GM23338 (cell line): Measurements from ENCODE around the gene ASCL2. TPM values are rescaled to one million over a fixed set of nuclear protein-coding genes. Genes with fewer than 3 reads are reported as not detected.

Experiments
- ATAC-seq: fragments of 200-7000 bp; cut with Tn5 transposase; 3 replicates; pipeline ENCODE4 v1.9.1; 2020
- DNase-seq: peaks from one replicate; pipeline ENCODE4 v3.0.0-alpha.2; 2015; ENCODE audit warnings: low spot score
- H2AFZ ChIP-seq: fragments of 200-600 bp; sonication (generic); 2 replicates; pipeline ENCODE4 v1.8.0; 2016; ENCODE audit warnings: antibody characterized with exemption, mild to moderate bottlenecking, moderate library complexity
- H3F3A ChIP-seq: fragments of 200-600 bp; sonication (generic); replicated peaks from 2 replicates; pipeline ENCODE4 v1.8.0; 2017; ENCODE audit warnings: antibody characterized with exemption, mixed run types, low read depth
- H3K27ac ChIP-seq: fragments of 200-600 bp; sonication (generic); 2 replicates; pipeline ENCODE4 v1.6.1; 2016; ENCODE audit warnings: low read depth
- H3K27me3 ChIP-seq: fragments of 200-600 bp; sonication (generic); 2 replicates; pipeline ENCODE4 v1.8.0; 2016; ENCODE audit warnings: mild to moderate bottlenecking, mixed run types, moderate library complexity; ENCODE audit not compliant: insufficient read depth
- H3K36me3 ChIP-seq: fragments of 200-600 bp; sonication (generic); 2 replicates; pipeline ENCODE4 v1.8.0; 2016; ENCODE audit warnings: mild to moderate bottlenecking; ENCODE audit not compliant: insufficient read depth
- H3K4me1 ChIP-seq: fragments of 200-600 bp; sonication (generic); 2 replicates; pipeline ENCODE4 v1.8.0; 2016; ENCODE audit warnings: mild to moderate bottlenecking, moderate library complexity; ENCODE audit not compliant: insufficient read depth
- H3K4me2 ChIP-seq: fragments of 200-600 bp; sonication (generic); 2 replicates; pipeline ENCODE4 v1.7.1; 2017; ENCODE audit warnings: mixed run types
- H3K4me3 ChIP-seq: fragments of 200-600 bp; sonication (generic); 2 replicates; pipeline ENCODE4 v1.6.1; 2016; ENCODE audit warnings: mixed run types
- H3K79me2 ChIP-seq: fragments of 200-600 bp; sonication (generic); replicated peaks from 2 replicates; pipeline ENCODE4 v1.8.0; 2017; ENCODE audit warnings: mild to moderate bottlenecking; ENCODE audit not compliant: insufficient read depth
- H3K9me2 ChIP-seq: fragments of 200-600 bp; sonication (generic); 2 replicates; pipeline ENCODE4 v1.8.0; 2017; ENCODE audit not compliant: insufficient read depth
- H4K20me1 ChIP-seq: fragments of 200-600 bp; sonication (generic); replicated peaks from 2 replicates; pipeline ENCODE4 v1.8.0; 2017; ENCODE audit warnings: mild to moderate bottlenecking; ENCODE audit not compliant: insufficient read depth
- H3K27ac Mint-ChIP-seq: 2 replicates; pipeline ENCODE4 v1.8.0; 2020; ENCODE audit warnings: inconsistent platforms, mild to moderate bottlenecking, moderate library complexity, mixed read lengths
- H3K27me3 Mint-ChIP-seq: 3 replicates; pipeline ENCODE4 v1.8.0; 2022; ENCODE audit warnings: low read depth, mild to moderate bottlenecking, moderate library complexity, mixed read lengths, inconsistent platforms; ENCODE audit not compliant: insufficient read depth, poor library complexity
- H3K36me3 Mint-ChIP-seq: 3 replicates; pipeline ENCODE4 v1.8.0; 2021; ENCODE audit warnings: low read depth, mild to moderate bottlenecking, inconsistent platforms, moderate library complexity, mixed read lengths
- H3K4me1 Mint-ChIP-seq: 3 replicates; pipeline ENCODE4 v1.8.0; 2020; ENCODE audit warnings: mild to moderate bottlenecking, inconsistent platforms, mixed read lengths
- H3K4me3 Mint-ChIP-seq: 3 replicates; pipeline ENCODE4 v1.8.0; 2021; ENCODE audit warnings: moderate library complexity, mild to moderate bottlenecking, inconsistent platforms, mixed read lengths
- H3K9me3 Mint-ChIP-seq: 3 replicates; pipeline ENCODE4 v1.8.0; 2020; ENCODE audit warnings: moderate library complexity, mild to moderate bottlenecking, inconsistent platforms, mixed read lengths
- EZH2 ChIP-seq: fragments of 200-600 bp; sonication (generic); IDR thresholded peaks from one replicate; pipeline ENCODE4 v1.8.0; 2017; ENCODE audit warnings: antibody characterized with exemption, mild to moderate bottlenecking, low read depth; ENCODE audit not compliant: unreplicated experiment
- EZH2phosphoT487 ChIP-seq: fragments of 200-600 bp; sonication (generic); IDR thresholded peaks from one replicate; pipeline ENCODE4 v1.8.1; 2018; ENCODE audit warnings: antibody characterized with exemption; ENCODE audit not compliant: unreplicated experiment
- JUNB ChIP-seq: IDR thresholded peaks from one replicate; pipeline ENCODE4 v1.6.1; 2016; ENCODE audit warnings: antibody characterized with exemption; ENCODE audit not compliant: unreplicated experiment
- ZNF331 ChIP-seq: fragments of 250-450 bp; sonication (Bioruptor Pico); IDR thresholded peaks from 2 replicates; pipeline ENCODE4 v1.5.0; 2020; ENCODE audit warnings: low read depth, mild to moderate bottlenecking, moderate library complexity
- polyA plus RNA-seq: library from polyadenylated mRNA; unstranded; fragments of >200 nt; fragmentation: Nextera tagmentation; extraction: Ambion mirVana; gene quantifications from 2 replicates; pipeline ENCODE4 v1.2.1, GENCODE V29; 2016
- total RNA-seq: library from RNA; depleted of rRNA; stranded (reverse); fragments of >200 nt; shearing (Covaris generic); gene quantifications from 2 replicates; pipeline ENCODE4 v1.2.3, GENCODE V29; 2014
- TF ChIP-seq, protein P1 (sequence below): fragments of 250-450 bp; sonication (Bioruptor Pico); IDR thresholded peaks from 2 replicates; pipeline ENCODE4 v1.5.0; 2020; ENCODE audit warnings: mild to moderate bottlenecking, moderate library complexity
- TF ChIP-seq, protein P2 (sequence below), 2 experiments: fragments of 200-600 bp in 1 of 2; sonication (generic) in 1 of 2; conservative IDR thresholded peaks; 2 replicates each; pipeline versions ENCODE4 v1.5.1 to v1.6.1; 2016 to 2017; ENCODE audit warnings: antibody characterized with exemption in 2 of 2, low read depth in 2 of 2, mild to moderate bottlenecking in 2 of 2, moderate library complexity in 1 of 2
- TF ChIP-seq, protein P3 (sequence below): IDR thresholded peaks from one replicate; pipeline ENCODE4 v1.6.1; 2018; ENCODE audit warnings: antibody characterized with exemption; ENCODE audit not compliant: unreplicated experiment

Gene ASCL2
- total and polyA plus RNA-seq, 2 experiments from 2014 or later = 0.57 to 1.6 TPM

DNA sequence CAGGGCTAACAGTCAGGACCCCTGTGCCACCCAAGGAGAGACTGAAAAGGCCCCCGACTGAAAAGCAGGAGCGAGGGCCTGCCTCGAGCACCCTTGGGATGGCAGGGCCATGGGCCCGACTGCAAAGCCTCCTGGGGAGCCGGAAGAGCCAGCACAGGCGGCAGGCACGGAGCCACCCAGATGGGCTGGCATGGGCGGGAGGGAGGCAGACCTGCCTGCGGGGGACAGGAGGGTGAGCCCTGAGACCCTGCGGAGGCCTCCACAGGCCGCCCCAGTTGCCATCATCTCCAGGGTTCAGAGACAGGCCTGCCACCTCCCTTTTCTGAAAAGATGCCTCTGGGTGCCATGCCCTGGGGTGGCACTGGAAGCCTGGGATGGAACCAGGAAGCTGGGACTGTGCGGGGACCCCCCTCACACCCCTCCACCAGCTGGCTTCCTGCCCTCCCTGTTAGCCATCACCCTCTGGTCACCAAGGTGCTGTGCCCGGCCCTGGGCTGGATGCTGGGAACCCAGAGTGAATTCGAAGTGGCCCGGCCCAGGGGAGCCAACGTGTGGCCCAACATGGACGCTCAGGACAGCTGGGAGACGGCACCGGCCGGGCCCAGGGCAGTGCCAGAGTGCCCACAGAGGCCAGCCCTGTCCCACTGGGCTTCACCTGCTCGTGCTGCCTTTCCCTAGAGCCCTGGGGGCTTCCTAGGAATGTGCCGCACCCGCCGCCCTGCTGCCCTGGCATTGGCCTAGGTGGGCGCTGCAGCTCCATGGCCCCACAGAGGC lies 45.2 kb upstream of the ASCL2 start (continued):
- TF ChIP-seq, protein P1, sequence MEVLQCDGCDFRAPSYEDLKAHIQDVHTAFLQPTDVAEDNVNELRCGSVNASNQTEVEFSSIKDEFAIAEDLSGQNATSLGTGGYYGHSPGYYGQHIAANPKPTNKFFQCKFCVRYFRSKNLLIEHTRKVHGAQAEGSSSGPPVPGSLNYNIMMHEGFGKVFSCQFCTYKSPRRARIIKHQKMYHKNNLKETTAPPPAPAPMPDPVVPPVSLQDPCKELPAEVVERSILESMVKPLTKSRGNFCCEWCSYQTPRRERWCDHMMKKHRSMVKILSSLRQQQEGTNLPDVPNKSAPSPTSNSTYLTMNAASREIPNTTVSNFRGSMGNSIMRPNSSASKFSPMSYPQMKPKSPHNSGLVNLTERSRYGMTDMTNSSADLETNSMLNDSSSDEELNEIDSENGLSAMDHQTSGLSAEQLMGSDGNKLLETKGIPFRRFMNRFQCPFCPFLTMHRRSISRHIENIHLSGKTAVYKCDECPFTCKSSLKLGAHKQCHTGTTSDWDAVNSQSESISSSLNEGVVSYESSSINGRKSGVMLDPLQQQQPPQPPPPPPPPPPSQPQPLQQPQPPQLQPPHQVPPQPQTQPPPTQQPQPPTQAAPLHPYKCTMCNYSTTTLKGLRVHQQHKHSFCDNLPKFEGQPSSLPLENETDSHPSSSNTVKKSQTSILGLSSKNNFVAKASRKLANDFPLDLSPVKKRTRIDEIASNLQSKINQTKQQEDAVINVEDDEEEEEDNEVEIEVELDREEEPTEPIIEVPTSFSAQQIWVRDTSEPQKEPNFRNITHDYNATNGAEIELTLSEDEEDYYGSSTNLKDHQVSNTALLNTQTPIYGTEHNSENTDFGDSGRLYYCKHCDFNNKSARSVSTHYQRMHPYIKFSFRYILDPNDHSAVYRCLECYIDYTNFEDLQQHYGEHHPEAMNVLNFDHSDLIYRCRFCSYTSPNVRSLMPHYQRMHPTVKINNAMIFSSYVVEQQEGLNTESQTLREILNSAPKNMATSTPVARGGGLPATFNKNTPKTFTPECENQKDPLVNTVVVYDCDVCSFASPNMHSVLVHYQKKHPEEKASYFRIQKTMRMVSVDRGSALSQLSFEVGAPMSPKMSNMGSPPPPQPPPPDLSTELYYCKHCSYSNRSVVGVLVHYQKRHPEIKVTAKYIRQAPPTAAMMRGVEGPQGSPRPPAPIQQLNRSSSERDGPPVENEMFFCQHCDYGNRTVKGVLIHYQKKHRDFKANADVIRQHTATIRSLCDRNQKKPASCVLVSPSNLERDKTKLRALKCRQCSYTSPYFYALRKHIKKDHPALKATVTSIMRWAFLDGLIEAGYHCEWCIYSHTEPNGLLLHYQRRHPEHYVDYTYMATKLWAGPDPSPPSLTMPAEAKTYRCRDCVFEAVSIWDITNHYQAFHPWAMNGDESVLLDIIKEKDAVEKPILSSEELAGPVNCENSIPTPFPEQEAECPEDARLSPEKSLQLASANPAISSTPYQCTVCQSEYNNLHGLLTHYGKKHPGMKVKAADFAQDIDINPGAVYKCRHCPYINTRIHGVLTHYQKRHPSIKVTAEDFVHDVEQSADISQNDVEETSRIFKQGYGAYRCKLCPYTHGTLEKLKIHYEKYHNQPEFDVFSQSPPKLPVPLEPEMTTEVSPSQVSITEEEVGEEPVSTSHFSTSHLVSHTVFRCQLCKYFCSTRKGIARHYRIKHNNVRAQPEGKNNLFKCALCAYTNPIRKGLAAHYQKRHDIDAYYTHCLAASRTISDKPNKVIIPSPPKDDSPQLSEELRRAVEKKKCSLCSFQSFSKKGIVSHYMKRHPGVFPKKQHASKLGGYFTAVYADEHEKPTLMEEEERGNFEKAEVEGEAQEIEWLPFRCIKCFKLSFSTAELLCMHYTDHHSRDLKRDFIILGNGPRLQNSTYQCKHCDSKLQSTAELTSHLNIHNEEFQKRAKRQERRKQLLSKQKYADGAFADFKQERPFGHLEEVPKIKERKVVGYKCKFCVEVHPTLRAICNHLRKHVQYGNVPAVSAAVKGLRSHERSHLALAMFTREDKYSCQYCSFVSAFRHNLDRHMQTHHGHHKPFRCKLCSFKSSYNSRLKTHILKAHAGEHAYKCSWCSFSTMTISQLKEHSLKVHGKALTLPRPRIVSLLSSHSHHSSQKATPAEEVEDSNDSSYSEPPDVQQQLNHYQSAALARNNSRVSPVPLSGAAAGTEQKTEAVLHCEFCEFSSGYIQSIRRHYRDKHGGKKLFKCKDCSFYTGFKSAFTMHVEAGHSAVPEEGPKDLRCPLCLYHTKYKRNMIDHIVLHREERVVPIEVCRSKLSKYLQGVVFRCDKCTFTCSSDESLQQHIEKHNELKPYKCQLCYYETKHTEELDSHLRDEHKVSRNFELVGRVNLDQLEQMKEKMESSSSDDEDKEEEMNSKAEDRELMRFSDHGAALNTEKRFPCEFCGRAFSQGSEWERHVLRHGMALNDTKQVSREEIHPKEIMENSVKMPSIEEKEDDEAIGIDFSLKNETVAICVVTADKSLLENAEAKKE (CRISPR knock-in tag) = no peak

DNA sequence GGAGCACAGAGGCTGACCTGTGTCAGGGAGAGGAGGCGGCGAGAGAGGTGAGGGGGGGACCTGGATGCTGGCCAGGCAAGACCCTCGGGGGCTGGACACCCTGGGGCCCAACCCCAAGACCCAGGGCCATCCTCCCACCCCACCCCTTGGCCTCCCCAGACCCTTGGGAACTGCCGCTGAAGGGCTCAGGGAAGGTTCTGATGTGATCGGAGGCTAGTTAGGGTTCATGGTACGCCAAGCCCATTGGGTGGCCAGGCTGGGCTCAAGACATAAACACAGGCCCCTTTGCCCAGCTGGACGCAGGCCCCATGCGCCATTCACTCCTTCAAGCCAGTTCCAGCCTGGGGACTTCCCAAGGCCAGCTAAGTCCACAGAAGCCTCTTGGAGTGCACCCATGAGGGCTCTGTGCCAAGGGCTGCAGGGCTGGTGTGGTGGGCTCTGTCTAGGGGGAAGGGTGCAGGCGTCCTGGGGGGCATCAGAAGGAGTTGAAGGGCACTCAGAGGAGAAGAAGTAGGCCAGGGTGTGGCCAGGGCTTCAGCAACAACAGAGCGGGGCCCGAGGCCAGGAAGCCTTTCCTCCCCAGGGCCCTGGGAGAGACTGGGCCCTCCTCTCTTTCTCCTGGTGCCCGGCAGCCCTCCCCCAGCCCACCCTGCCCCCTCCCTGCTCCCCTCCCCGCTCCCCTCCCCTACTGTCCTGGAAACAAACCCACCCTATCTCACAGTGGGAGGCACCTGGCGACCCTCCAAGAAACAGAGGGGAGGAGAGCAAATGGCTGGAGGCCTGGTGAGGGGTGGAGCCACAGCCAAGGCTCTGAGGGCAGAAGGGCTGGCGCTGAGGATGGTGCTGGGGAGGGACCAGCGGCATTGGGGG lies 44.4 kb upstream of the ASCL2 start:
- H3K27ac Mint-ChIP-seq = no peak overlapping the region
- no peak for DNase-seq
- TF ChIP-seq ZNF331 (CRISPR knock-in tag) = no peak
- TF ChIP-seq EZH2 = no peak
- TF ChIP-seq, protein P2, sequence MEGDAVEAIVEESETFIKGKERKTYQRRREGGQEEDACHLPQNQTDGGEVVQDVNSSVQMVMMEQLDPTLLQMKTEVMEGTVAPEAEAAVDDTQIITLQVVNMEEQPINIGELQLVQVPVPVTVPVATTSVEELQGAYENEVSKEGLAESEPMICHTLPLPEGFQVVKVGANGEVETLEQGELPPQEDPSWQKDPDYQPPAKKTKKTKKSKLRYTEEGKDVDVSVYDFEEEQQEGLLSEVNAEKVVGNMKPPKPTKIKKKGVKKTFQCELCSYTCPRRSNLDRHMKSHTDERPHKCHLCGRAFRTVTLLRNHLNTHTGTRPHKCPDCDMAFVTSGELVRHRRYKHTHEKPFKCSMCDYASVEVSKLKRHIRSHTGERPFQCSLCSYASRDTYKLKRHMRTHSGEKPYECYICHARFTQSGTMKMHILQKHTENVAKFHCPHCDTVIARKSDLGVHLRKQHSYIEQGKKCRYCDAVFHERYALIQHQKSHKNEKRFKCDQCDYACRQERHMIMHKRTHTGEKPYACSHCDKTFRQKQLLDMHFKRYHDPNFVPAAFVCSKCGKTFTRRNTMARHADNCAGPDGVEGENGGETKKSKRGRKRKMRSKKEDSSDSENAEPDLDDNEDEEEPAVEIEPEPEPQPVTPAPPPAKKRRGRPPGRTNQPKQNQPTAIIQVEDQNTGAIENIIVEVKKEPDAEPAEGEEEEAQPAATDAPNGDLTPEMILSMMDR (conservative IDR thresholded peaks at IDR 0.05; ENCODE audit: low read depth in 2 of 2) = no peak
- TF ChIP-seq EZH2phosphoT487 = no peak
- TF ChIP-seq, protein P3, sequence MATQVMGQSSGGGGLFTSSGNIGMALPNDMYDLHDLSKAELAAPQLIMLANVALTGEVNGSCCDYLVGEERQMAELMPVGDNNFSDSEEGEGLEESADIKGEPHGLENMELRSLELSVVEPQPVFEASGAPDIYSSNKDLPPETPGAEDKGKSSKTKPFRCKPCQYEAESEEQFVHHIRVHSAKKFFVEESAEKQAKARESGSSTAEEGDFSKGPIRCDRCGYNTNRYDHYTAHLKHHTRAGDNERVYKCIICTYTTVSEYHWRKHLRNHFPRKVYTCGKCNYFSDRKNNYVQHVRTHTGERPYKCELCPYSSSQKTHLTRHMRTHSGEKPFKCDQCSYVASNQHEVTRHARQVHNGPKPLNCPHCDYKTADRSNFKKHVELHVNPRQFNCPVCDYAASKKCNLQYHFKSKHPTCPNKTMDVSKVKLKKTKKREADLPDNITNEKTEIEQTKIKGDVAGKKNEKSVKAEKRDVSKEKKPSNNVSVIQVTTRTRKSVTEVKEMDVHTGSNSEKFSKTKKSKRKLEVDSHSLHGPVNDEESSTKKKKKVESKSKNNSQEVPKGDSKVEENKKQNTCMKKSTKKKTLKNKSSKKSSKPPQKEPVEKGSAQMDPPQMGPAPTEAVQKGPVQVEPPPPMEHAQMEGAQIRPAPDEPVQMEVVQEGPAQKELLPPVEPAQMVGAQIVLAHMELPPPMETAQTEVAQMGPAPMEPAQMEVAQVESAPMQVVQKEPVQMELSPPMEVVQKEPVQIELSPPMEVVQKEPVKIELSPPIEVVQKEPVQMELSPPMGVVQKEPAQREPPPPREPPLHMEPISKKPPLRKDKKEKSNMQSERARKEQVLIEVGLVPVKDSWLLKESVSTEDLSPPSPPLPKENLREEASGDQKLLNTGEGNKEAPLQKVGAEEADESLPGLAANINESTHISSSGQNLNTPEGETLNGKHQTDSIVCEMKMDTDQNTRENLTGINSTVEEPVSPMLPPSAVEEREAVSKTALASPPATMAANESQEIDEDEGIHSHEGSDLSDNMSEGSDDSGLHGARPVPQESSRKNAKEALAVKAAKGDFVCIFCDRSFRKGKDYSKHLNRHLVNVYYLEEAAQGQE = no peak
- no peak for TF ChIP-seq JUNB

More for the DNA sequence above, 44.4 kb upstream of the ASCL2 start:
- Histone ChIP-seq H3K4me1 (no peaks in the 10 kb centered on the region), H2AFZ (no peak overlapping the region), H3K4me3 (no peak overlapping the region), H3K4me2 (no peak overlapping the region), H3K27ac (no peak overlapping the region), H3K79me2 (no peaks in the 10 kb centered on the region), H3K9me2 (no peaks in the 10 kb centered on the region), H3K36me3 (no peaks in the 10 kb centered on the region), H3F3A (no peaks in the 10 kb centered on the region), H4K20me1 (no peaks in the 10 kb centered on the region), H3K27me3 (no peaks in the 10 kb centered on the region)
- Mint-ChIP-seq H3K4me3 (no peak overlapping the region), H3K36me3 (no peaks in the 10 kb centered on the region; the same call in 2 of the 3 replicates), H3K4me1 (no peaks in the 10 kb centered on the region), H3K27me3 (peaks cover 10% of the 10 kb centered on the region), H3K9me3 (peaks cover 3% of the 10 kb centered on the region; the same call in 1 of the 3 replicates)
- ATAC-seq = no peak; the same call in 2 of the 3 replicates
